Endodermal cell (in vitro differentiated cells): ENCODE results near the gene TES. TPM values are rescaled to one million over a fixed set of nuclear protein-coding genes. Genes with fewer than 3 reads are reported as not detected.

Experiments
- DNase-seq: peaks from one replicate; pipeline ENCODE4 v3.0.0-alpha.2; 2017
- H3K27ac ChIP-seq: 2 replicates; pipeline ENCODE4 v1.5.1; 2013; ENCODE audit warnings: mild to moderate bottlenecking, low read depth, low read length, moderate library complexity
- H3K27me3 ChIP-seq: 2 replicates; pipeline ENCODE4 v1.6.1; 2013; ENCODE audit warnings: mild to moderate bottlenecking, low read length, moderate library complexity; ENCODE audit not compliant: insufficient read depth, control insufficient read depth, poor library complexity, severe bottlenecking
- H3K36me3 ChIP-seq: 2 replicates; pipeline ENCODE4 v1.7.0; 2013; ENCODE audit warnings: mild to moderate bottlenecking, low read length, moderate library complexity; ENCODE audit not compliant: control insufficient read depth, insufficient read depth
- H3K4me1 ChIP-seq: one replicate; pipeline ENCODE4 v1.7.0; 2013; ENCODE audit warnings: low read length; ENCODE audit not compliant: control insufficient read depth, insufficient read depth
- H3K4me3 ChIP-seq: 2 replicates; pipeline ENCODE4 v1.5.1; 2013; ENCODE audit warnings: mild to moderate bottlenecking, low read length, moderate library complexity
- H3K9ac ChIP-seq: 2 replicates; pipeline ENCODE4 v1.6.1; 2013; ENCODE audit warnings: mild to moderate bottlenecking, low read length, moderate library complexity; ENCODE audit not compliant: poor library complexity, severe bottlenecking; ENCODE audit errors: extremely low read depth
- H3K9me3 ChIP-seq: 2 replicates; pipeline ENCODE4 v1.6.1; 2013; ENCODE audit warnings: mild to moderate bottlenecking, low read length, moderate library complexity; ENCODE audit not compliant: control insufficient read depth
- H3K27ac Mint-ChIP-seq: 2 replicates; pipeline ENCODE4 v1.8.0; 2020; ENCODE audit warnings: mixed read lengths
- H3K27me3 Mint-ChIP-seq: 2 replicates; pipeline ENCODE4 v1.8.0; 2021; ENCODE audit warnings: mild to moderate bottlenecking, mixed read lengths; ENCODE audit not compliant: insufficient read depth
- H3K36me3 Mint-ChIP-seq: 2 replicates; pipeline ENCODE4 v1.8.0; 2020; ENCODE audit warnings: low read depth, mixed read lengths
- H3K4me1 Mint-ChIP-seq: 2 replicates; pipeline ENCODE4 v1.8.0; 2020; ENCODE audit warnings: mixed read lengths
- H3K4me3 Mint-ChIP-seq: 2 replicates; pipeline ENCODE4 v1.8.0; 2020; ENCODE audit warnings: mild to moderate bottlenecking, moderate library complexity, mixed read lengths
- H3K9me3 Mint-ChIP-seq: 2 replicates; pipeline ENCODE4 v1.8.0; 2020; ENCODE audit warnings: mild to moderate bottlenecking, mixed read lengths
- WGBS, 2 experiments: methylation state at CpG; one replicate each; pipeline versions ENCODE4 v1.1.5 to v1.1.7; 2013; ENCODE audit warnings: missing lambda C conversion rate in 2 of 2, mixed read lengths in 1 of 2; ENCODE audit not compliant: insufficient coverage in 1 of 2, insufficient read length in 1 of 2; 5-methylcytosine and 5-hydroxymethylcytosine counted together
- total RNA-seq, 2 donors: library from RNA; stranded (reverse); fragmentation: NEBNext Ultra II Directional in 1 of 2; extraction: Animal tissue kit (Norgen Biotek cat#: 25700) in 1 of 2; gene quantifications; 2 replicates in 1 of 2; 3 replicates in 1 of 2; pipeline ENCODE4 v1.2.1, GENCODE V29; 2021
- TF ChIP-seq, protein P1 (sequence below): fragments of 200-600 bp; sonication (generic); conservative IDR thresholded peaks from 2 replicates; pipeline ENCODE4 v1.5.0; 2021; ENCODE audit warnings: antibody characterized with exemption, mild to moderate bottlenecking

TES gene
- total RNA-seq, 2 donors from 2014 or later = 23.1 to 31.0 TPM

DNA sequence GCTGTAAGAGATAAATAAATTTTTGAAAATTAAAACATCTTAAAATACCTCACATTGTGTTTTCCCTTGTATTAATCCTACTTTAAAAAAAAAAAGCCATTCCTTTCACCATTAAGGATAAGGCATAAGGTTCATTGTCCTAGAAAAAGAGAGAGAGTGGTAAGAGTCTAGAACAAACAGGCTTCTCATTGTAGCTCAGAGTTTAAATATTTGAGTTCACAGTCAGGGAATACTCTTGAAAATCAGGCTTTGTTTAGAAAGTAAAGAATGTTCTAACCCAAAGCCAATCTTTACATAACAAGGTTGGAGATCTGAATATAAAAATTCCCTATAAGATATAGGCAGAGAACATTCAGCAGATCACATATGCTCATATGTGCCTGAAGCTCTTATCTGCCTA lies 40.2 kb upstream of the TES start:
- H3K27ac ChIP-seq = no peak overlapping the region
- H3K4me3 ChIP-seq = no peak overlapping the region
- H3K36me3 ChIP-seq = no peaks in the 10 kb centered on the region
- Mint-ChIP-seq H3K9me3 (peaks cover 10% of the 10 kb centered on the region), H3K27me3 (peaks cover 33% of the 10 kb centered on the region), H3K4me3 (no peak overlapping the region), H3K27ac (no peak overlapping the region), H3K36me3 (no peaks in the 10 kb centered on the region), H3K4me1 (peaks cover 13% of the 10 kb centered on the region)
- no peaks in the 10 kb centered on the region for H3K4me1 ChIP-seq
- H3K9me3 ChIP-seq = peaks cover 9% of the 10 kb centered on the region
- no peak for DNase-seq
- H3K9ac ChIP-seq = no peak overlapping the region
- peaks cover 23% of the 10 kb centered on the region for H3K27me3 ChIP-seq
- TF ChIP-seq, protein P1, sequence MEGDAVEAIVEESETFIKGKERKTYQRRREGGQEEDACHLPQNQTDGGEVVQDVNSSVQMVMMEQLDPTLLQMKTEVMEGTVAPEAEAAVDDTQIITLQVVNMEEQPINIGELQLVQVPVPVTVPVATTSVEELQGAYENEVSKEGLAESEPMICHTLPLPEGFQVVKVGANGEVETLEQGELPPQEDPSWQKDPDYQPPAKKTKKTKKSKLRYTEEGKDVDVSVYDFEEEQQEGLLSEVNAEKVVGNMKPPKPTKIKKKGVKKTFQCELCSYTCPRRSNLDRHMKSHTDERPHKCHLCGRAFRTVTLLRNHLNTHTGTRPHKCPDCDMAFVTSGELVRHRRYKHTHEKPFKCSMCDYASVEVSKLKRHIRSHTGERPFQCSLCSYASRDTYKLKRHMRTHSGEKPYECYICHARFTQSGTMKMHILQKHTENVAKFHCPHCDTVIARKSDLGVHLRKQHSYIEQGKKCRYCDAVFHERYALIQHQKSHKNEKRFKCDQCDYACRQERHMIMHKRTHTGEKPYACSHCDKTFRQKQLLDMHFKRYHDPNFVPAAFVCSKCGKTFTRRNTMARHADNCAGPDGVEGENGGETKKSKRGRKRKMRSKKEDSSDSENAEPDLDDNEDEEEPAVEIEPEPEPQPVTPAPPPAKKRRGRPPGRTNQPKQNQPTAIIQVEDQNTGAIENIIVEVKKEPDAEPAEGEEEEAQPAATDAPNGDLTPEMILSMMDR = no peak

DNA sequence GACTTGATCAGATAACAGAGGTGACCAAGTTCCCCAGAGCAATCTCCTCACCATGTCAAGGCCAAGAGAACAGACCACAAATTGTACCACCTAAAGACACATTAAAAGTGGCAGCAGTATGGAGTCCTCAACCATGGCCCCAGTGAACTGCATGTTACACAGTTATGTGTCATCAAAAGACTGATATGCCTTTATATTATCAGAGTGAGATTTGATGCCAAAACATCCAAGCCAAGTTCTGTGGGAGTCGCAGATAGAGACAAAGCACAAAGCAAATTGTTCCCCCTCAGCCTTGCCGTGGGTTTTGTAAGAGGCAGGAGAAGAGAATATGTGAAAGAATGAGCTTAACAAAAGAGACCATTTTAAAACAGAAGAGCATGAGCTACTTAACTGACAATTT lies 39.2 kb upstream of the TES start:
- H3K4me3 ChIP-seq = no peak overlapping the region
- WGBS, 2 experiments = 86% methylated on average over 2 of the region's 2 CpGs; no CpG with 5 or more reads in 1 of the 2 experiments
- no peak overlapping the region for H3K27ac Mint-ChIP-seq
- no peak overlapping the region for H3K27ac ChIP-seq
- H3K27me3 Mint-ChIP-seq = peaks cover 36% of the 10 kb centered on the region
- DNase-seq = no peak
- TF ChIP-seq, protein P1 = no peak
- no peak overlapping the region for H3K9ac ChIP-seq
- no peaks in the 10 kb centered on the region for H3K4me1 ChIP-seq
- H3K9me3 ChIP-seq = peaks cover 15% of the 10 kb centered on the region
- no peak overlapping the region for H3K4me3 Mint-ChIP-seq
- peaks cover 13% of the 10 kb centered on the region for H3K4me1 Mint-ChIP-seq
- H3K9me3 Mint-ChIP-seq = peaks cover 17% of the 10 kb centered on the region
- peaks cover 23% of the 10 kb centered on the region for H3K27me3 ChIP-seq
- H3K36me3 ChIP-seq = no peaks in the 10 kb centered on the region
- H3K36me3 Mint-ChIP-seq = no peaks in the 10 kb centered on the region

DNA sequence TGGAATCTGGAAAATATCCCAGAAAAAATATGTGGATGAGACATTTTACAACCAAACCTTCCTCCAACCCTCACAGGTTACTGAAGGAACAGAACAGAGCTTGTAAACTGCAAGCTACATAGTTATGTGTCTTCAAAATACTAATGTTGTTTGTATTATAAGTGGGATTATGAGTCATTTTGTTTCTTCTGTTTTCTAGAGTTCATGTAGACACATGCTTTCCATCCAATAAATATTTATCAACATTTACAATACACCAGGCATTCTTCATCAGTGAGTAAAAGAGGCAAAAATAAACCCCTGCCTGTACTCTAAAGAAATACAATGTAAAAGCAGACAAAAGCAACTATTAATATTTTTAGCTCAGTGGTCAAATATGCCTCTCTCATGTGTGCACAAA lies 38.0 kb upstream of the TES start:
- Histone ChIP-seq H3K27me3 (peaks cover 23% of the 10 kb centered on the region), H3K4me3 (no peak overlapping the region), H3K4me1 (no peaks in the 10 kb centered on the region), H3K36me3 (no peaks in the 10 kb centered on the region), H3K9ac (no peak overlapping the region), H3K27ac (no peak overlapping the region), H3K9me3 (peaks cover 15% of the 10 kb centered on the region)
- Mint-ChIP-seq H3K4me3 (no peak overlapping the region), H3K9me3 (peaks cover 18% of the 10 kb centered on the region), H3K4me1 (peaks cover 13% of the 10 kb centered on the region), H3K36me3 (no peaks in the 10 kb centered on the region), H3K27ac (no peak overlapping the region), H3K27me3 (peaks cover 39% of the 10 kb centered on the region)
- TF ChIP-seq, protein P1 = no peak
- DNase-seq = no peak
